GM21786 (cell line): ENCODE results near the gene PRKAR1B.

Source experiments
- ATAC-seq: cut with Tn5 transposase; IDR thresholded peaks from one replicate; pipeline ENCODE4 v1.9.1; 2021; ENCODE audit not compliant: unreplicated experiment

PRKAR1B gene

DNA sequence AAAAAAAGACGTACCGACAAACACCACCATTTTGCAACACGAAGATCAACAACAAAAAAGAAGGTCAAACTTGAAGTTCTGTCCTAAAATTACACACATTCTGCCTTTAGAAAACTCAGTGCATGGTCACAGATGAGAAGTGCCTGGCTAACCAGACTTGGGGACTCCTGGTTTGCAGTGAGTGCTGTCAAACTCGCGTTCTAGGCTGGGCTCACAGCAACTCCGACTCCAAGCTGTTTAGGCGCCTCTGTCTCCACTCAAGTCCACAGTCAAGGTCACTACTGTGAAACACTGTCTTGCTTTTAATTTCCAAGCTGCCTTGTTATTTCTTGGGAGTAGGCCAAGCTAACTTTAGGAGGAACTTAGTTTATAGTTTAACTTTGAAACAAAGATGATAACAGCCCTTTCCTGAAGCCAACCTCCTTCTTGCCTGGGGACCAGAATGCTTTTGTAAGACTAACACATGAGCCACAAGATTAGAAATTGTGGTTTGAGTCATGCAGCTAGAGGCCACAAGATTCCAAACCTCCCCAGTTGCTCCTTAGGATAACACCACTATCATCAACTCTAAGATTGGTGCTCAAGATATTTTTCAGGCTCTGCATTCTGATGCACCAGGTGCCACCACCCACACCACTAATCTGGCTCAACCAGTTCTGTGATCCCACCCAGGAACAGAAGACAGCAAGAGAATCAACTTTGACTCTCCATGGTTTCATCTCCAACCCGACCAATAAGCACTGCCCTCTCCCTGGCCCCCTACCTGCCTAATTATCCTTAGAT lies 1.7 kb downstream of the PRKAR1B start:
- ATAC-seq = no peak

DNA sequence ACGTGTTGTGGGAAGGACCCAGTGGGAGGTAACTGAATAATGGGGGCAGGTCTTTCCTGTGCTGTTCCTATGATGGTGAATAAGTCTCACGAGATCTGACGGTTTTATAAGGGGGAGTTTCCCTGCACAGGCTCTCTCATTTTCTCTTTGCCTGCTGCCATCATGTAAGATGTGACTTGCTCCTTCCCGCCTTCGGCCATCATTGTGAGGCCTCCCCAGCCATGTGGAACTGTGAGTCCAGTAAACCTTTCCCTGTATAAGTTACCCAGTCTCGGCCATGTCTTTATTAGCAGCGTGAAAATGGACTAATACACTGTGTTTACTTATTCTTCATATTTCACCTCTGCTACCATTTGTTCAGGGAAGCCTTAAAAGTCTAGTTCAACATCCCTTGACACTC lies 2.8 kb downstream of the PRKAR1B start:
- ATAC-seq = no peak

DNA sequence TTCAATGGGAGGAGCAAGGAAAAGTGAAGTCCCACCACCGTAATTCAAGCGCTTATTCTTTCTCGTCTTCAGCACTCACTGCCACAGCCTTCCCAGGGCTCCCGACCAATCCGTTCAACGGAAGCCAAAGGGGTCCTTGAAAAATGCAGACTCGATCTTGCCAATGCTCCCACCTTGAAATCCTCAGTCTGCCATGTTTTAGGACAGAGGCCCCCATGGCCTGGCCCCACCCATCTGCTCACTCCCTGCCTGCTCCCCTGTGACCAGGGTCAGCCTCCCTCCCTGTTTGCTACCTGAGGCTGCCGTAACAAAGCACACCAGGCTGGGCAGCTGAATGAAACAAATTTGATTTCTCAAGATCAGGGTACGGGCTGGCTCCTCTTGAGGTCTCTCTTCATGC lies 3.5 kb downstream of the PRKAR1B start:
- ATAC-seq = no peak

DNA sequence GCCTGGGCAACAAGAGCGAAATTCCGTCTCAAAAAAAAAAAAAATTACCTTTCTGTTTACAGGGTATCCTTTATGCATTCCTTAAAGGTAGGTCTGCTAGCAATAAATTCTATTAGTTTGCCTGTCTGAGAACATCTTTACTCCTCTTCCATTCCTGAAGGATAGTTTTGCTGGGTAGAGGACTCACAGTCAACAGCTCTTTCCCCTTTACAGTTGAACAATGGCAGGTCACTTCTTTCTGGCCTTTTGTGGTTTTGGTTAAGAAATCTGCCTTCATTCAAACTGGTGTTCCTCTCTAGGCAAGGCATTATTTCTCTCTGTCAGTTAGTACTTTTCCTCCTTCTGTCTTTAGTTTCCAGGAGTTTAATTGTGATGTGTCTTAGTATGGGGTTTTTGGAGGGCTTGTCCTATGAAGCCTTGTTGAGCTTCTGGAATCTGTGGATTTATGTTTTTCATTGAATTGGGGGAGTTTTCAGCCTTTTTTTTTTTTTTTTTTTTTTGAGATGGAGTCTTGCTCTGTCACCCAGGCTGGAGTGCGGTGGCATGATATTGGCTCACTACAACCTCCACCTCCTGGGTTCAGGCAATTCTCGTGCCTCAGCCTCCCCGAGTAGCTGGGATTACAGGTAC lies 5.3 kb downstream of the PRKAR1B start:
- no peak for ATAC-seq

DNA sequence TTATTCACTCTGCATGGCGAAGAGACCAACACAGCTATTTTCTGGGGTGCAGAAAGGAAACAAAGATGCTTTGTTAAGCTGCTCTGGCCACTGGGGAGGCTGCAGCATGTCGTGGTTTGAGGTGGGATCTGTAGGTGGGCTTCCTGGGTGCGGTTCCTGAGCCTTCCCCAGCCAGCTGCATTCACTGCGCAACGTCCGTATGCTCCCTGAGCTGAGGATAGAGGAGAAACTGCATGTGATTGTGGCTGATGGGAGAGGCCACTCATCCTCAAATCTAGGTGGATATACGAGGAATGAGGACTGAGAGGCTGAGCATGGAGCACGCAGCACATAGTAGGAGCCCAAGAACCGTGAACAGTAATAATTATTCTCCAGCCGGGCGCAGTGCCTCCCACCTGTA lies 10.4 kb downstream of the PRKAR1B start:
- ATAC-seq = no peak

- ATAC-seq = no peak
Observed at GRCh38 chr7:716222-716621, 10.9 kb downstream of the PRKAR1B start.

GRCh38 chr7:714251-714671 lies 12.8 kb downstream of the PRKAR1B start:
- no peak for ATAC-seq

DNA sequence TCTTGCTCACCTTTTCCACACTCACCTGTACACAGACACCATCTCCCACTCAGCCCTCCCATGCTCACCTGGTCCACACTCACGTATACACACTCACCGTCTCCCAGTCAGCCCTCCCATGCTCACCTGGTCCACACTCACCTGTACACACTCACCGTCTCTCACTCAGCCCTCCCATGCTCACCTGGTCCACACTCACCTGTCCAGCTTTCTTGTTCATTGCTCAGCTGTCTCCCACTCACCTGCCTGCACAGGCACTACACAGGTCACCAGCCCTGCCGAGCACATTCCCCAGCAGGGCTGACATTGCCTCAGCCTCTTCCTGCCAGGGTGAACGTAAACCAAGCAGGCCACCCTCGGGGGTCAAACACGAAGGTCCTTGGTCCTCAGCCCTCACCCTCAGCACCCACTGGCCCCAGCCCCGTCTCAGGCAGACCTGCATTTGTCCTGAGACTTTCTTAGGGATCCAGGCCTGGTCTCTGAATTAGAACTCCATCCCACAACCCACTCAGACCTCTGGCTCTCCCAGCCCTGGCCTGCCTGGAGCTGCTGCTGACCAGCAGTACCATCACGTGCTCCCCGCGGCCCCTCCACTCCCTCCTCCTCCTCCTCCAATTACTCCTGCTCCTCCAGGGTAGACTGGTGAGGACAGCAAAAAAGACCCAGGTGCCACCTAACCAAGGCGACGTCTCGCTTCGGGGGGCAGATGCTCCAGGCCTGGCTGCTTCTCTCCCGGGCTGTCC lies 13.4 kb downstream of the PRKAR1B start:
- no peak for ATAC-seq

DNA sequence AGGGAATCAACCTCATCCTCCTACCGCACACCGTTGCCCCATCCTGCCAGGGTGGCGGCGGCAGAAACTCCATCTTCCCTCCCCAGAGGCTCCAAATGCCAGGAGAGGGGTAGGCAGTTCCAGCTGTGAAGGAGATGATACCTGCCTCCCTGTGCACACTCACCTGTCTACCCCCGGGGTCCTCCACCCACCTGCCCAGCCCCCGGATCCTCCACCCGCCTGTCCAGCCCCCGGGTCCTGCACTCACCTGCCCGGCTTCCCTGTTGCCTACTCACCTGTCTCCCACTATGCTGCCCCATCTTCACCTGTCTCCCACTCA lies 14.0 kb downstream of the PRKAR1B start:
- no peak for ATAC-seq

DNA sequence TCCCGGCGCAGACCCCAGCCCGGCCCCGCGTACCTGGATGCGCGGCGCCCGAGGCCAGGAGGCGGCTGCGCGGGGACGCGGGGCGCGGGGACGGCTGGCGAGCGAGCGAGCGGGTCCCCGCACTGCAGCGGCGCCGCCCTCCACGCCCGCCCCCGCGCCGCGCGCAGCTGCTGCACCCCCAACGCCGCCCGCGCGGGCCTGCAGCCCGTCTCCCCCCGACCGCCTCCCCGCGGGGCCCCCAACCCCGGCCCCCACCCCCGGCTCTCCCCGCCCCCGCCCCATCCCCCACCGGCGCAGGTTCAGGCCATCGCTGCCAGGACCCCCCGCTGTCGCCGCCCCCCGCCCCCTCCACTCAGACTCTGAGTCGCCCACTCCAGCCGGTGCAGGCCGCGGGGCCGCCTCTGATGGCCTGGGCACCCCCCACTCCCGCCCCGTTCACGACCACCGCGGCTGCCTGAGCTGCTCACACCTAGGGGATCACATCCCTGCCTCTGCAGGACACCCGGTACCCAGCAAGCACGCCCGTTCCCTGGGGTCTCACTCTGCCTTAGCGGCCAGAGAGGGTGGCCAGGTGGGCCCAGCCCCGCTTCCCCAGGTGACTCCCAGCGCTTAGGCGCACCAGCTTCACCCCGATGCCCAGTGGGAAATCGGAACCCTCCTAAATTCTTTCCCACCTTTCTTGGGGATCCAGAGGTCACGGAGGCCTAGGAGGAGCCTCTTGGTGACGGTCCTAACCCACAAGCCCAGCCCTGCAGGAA lies 14.5 kb downstream of the PRKAR1B start:
- ATAC-seq = no peak

GRCh38 chr7:711922-712380 lies 15.1 kb downstream of the PRKAR1B start:
- no peak for ATAC-seq

DNA sequence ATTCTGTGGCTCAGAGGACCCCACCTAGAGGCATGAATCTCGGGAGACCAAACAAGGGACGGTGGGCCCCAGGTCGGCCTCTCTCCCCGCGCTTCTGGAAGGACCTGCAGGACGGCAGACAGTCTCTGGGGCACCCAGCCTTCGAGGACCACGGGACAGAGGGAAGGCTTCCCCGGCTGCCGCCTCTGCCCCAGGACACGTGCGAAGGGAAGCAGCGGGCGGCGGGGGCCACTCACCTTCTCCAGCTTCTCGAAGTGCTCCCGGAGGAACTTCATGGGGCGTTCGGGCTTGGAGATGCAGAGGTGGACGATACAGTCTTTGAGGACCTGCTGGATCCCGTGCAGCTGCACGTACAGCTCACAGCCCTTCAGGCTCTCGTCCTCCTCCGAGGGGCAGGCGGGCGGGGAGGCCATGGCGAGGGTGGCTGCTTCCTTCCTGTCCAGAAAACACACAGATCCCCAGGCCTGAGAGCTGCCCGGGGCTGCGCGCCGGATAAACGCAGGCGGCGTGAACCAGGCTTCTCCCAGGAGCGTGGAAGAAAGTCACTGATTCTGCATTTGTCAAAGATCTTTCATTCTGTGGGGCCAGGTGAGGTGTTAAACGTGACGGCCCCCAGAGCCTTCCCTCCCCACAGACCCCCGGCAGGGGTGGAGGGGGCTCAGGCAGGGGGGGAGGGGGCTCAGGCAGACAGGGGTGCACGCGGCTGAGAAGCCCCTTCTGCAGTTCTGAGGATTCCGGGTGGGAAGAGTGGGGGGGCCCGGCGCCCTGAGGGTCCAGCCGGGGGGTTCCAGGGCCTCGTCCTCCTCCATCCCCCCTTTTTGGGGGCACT lies 15.8 kb downstream of the PRKAR1B start:
- ATAC-seq = no peak

GRCh38 chr7:710161-710560 lies 16.9 kb downstream of the PRKAR1B start:
- no peak for ATAC-seq

- ATAC-seq = no peak
Observed at GRCh38 chr7:707296-708000, 19.6 kb downstream of the PRKAR1B start.

DNA sequence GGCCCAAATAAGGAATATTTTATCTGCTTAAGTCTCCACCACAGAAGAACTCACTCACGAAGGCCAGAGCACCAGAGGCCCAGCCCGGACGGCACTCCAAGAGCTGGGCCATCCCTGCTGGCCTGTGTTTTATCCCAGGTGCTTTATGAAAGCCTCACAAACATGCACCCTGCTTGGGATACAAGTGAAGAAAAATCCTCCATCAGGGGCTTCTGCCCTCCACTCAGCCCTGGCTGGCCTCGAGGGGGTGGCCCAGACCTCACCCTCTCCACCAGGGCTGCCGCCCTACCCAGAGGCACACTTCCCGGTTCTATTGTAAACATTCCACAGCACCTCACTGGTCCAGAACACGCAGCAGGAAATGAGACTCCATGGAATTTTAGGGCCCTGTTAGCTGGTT lies 20.4 kb downstream of the PRKAR1B start:
- ATAC-seq = no peak

- no peak for ATAC-seq
Observed at GRCh38 chr7:703049-703448, 24.0 kb downstream of the PRKAR1B start.

GRCh38 chr7:701086-701671 lies 25.9 kb downstream of the PRKAR1B start:
- ATAC-seq = no peak

DNA sequence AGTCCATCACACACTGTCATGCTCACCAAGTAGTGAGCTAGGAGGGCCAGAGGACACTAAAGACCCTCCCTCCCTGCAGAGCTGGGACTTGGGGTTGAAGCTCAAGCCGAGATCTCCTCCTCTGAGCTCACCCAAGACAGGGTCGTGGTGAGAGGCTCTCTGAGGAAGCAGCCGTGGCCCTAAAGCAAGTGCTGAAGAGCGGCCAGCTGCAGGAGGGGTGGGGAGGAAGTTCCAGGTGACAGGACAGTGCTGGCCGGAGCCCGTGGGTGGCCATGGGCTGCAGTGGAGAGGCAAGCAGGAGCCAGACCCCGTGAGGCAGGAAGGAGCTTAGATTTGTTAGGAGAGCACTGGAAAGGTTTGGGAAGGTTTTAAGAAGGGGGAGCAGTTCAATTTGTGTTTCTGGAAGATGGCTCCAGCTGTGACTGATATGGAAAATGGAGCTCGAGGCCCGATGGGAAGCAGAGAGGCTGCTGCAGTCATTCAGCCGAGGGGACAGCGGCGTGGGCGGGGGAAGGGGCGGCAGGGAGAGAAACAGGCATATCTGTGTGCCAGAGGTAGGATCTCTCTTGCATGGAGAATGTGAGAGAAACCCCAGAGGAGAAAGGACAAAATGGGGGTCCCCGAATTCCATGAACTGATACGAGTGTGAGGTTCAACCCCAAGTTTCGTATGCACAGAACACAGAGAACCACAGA lies 27.5 kb downstream of the PRKAR1B start:
- ATAC-seq = no peak
